NB4 (cell line): ENCODE measurements around the gene CPS1.

Experiments
- MAX ChIP-seq: IDR thresholded peaks from 2 replicates; pipeline ENCODE4 v1.6.1; 2011; ENCODE audit warnings: low read depth, low read length
- MYC ChIP-seq: IDR thresholded peaks from 2 replicates; pipeline ENCODE4 v1.6.1; 2011; ENCODE audit warnings: low read depth, low read length
- POLR2A ChIP-seq: IDR thresholded peaks from 2 replicates; pipeline ENCODE4 v1.6.1; 2011; ENCODE audit warnings: mild to moderate bottlenecking; ENCODE audit not compliant: insufficient read length; ENCODE audit errors: extremely low read depth
- TF ChIP-seq, protein P1 (sequence below): IDR thresholded peaks from one replicate; pipeline ENCODE4 v1.5.1; 2012; ENCODE audit warnings: low read depth, low read length

DNA sequence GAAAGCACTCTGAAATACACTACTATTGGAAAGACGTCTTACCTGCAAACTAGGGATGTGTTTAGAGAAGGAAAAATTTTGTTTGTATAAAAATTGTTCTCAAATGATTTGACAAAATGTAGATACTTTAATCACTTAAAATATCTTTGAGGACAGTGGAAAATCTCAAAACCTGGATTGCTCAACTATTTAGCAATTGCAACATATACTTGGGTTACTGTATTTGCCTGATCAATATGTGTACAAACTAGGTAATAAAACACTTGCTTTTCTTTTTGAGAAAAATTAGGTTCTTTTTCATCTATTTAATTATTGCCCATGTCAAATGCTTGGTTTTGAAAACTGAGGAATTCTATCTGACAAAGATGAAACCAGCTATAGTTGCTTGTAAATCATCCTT lies 60.9 kb downstream of the CPS1 start:
- TF ChIP-seq POLR2A = no peak
- TF ChIP-seq, protein P1, sequence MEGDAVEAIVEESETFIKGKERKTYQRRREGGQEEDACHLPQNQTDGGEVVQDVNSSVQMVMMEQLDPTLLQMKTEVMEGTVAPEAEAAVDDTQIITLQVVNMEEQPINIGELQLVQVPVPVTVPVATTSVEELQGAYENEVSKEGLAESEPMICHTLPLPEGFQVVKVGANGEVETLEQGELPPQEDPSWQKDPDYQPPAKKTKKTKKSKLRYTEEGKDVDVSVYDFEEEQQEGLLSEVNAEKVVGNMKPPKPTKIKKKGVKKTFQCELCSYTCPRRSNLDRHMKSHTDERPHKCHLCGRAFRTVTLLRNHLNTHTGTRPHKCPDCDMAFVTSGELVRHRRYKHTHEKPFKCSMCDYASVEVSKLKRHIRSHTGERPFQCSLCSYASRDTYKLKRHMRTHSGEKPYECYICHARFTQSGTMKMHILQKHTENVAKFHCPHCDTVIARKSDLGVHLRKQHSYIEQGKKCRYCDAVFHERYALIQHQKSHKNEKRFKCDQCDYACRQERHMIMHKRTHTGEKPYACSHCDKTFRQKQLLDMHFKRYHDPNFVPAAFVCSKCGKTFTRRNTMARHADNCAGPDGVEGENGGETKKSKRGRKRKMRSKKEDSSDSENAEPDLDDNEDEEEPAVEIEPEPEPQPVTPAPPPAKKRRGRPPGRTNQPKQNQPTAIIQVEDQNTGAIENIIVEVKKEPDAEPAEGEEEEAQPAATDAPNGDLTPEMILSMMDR = no peak
- no peak for TF ChIP-seq MAX
- no peak for TF ChIP-seq MYC
